Ascending aorta (tissue), 2 donors: ENCODE measurements around the gene TRAPPC2B. TPM values are rescaled to one million over a fixed set of nuclear protein-coding genes. Genes with fewer than 3 reads are reported as not detected.
"Not testable (repeated sequence)": the region's sequence is repeated elsewhere in the genome, so short reads cannot be mapped to it uniquely, and the experiment has no call there.

Source experiments
- DNase-seq, 2 donors: peaks; one replicate each; pipeline ENCODE4 v3.0.0-alpha.2; 2019; ENCODE audit warnings: low spot score in 2 of 2
- H3K27ac ChIP-seq, 2 donors: fragments of 200-600 bp; sonication (generic); one replicate each; pipeline ENCODE4 v1.5.1; 2016 to 2017; ENCODE audit warnings: mild to moderate bottlenecking in 1 of 2
- H3K27me3 ChIP-seq: fragments of 200-600 bp; sonication (generic); one replicate; pipeline ENCODE4 v1.5.1; 2017
- H3K36me3 ChIP-seq, 2 donors: fragments of 200-600 bp; sonication (generic); one replicate each; pipeline ENCODE4 v1.5.1; 2016
- H3K4me1 ChIP-seq, 2 donors: fragments of 200-600 bp; sonication (generic); one replicate each; pipeline ENCODE4 v1.5.1; 2016 to 2017; ENCODE audit warnings: mild to moderate bottlenecking in 1 of 2
- H3K4me3 ChIP-seq, 2 donors: fragments of 200-600 bp; sonication (generic); one replicate each; pipeline ENCODE4 v1.5.1; 2016 to 2017; ENCODE audit warnings: mild to moderate bottlenecking in 1 of 2
- H3K9me3 ChIP-seq, 2 donors: fragments of 200-600 bp; sonication (generic); one replicate each; pipeline ENCODE4 v1.5.1; 2016
- CTCF ChIP-seq, 3 experiments: fragments of 200-600 bp in 2 of 3; fragments of 450-650 bp in 1 of 3; sonication (generic) in 2 of 3; IDR thresholded peaks; one replicate each; pipeline ENCODE4 v1.5.1; 2016 to 2019; ENCODE audit warnings: antibody characterized with exemption in 3 of 3, mild to moderate bottlenecking in 1 of 3, moderate library complexity in 1 of 3
- intact Hi-C: fragments of 100-400 bp; cut with DNase I; formaldehyde crosslinking; loops from one replicate; pipeline ENCODE4 v1.15.1; 2023
- total RNA-seq: library from RNA; depleted of rRNA; stranded (reverse); fragments of >200 nt; gene quantifications from one replicate; pipeline ENCODE4 v1.1.0, GENCODE V29; 2016

The TRAPPC2B gene
- total RNA-seq, 1 donor from 2014 or later, result 1.8 TPM

- Histone ChIP-seq H3K9me3 (peaks cover 18 to 37% of the 10 kb centered on the region in 2 donors), H3K4me3 (no peak overlapping the region), H3K27me3 (no peaks in the 10 kb centered on the region), H3K4me1 (no peaks in the 10 kb centered on the region), H3K27ac (no peak overlapping the region), H3K36me3 (peaks cover 7 to 18% of the 10 kb centered on the region in 2 donors)
- intact Hi-C loops, result no loop called here
- no peak for TF ChIP-seq CTCF (IDR thresholded peaks at IDR 0.05)
- DNase-seq, result no peak
Measured at GRCh38 chr19:57366776-57367175, 3.4 kb downstream of the TRAPPC2B start.

GRCh38 chr19:57374179-57374578, 10.8 kb downstream of the TRAPPC2B start:
- H3K4me1 ChIP-seq, result no peaks in the 10 kb centered on the region
- peaks cover 63 to 73% of the 10 kb centered on the region in 2 donors for H3K36me3 ChIP-seq
- intact Hi-C loops, result no loop called here
- DNase-seq, result no peak
- peaks cover 31 to 40% of the 10 kb centered on the region in 2 donors for H3K9me3 ChIP-seq
- H3K27ac ChIP-seq, result no peak overlapping the region
- TF ChIP-seq CTCF (IDR thresholded peaks at IDR 0.05), result no peak
- no peak overlapping the region for H3K4me3 ChIP-seq
- no peaks in the 10 kb centered on the region for H3K27me3 ChIP-seq

- intact Hi-C loops, result not testable (repeated sequence)
- H3K36me3 ChIP-seq, result peaks cover 63 to 73% of the 10 kb centered on the region in 2 donors
Measured at GRCh38 chr19:57374647-57375046, 11.3 kb downstream of the TRAPPC2B start.

GRCh38 chr19:57376151-57376550, 12.8 kb downstream of the TRAPPC2B start:
- Histone ChIP-seq H3K27ac (no peak overlapping the region), H3K4me1 (no peaks in the 10 kb centered on the region), H3K4me3 (no peak overlapping the region), H3K36me3 (peaks cover 62 to 70% of the 10 kb centered on the region in 2 donors), H3K27me3 (no peaks in the 10 kb centered on the region), H3K9me3 (peaks cover 41 to 60% of the 10 kb centered on the region in 2 donors)
- DNase-seq, result no peak
- intact Hi-C loops, result no loop called here
- no peak for TF ChIP-seq CTCF (IDR thresholded peaks at IDR 0.05)

More at GRCh38 chr19:57374647-57375046, 11.3 kb downstream of the TRAPPC2B start:
- H3K4me3 ChIP-seq, DNase-seq, H3K27ac ChIP-seq, H3K4me1 ChIP-seq, H3K27me3 ChIP-seq: not testable (repeated sequence)
- peaks cover 36 to 45% of the 10 kb centered on the region in 2 donors for H3K9me3 ChIP-seq

GRCh38 chr19:57377498-57378146, 14.3 kb downstream of the TRAPPC2B start:
- Histone ChIP-seq H3K36me3 (peaks cover 48 to 55% of the 10 kb centered on the region in 2 donors), H3K9me3 (peaks cover 41 to 66% of the 10 kb centered on the region in 2 donors), H3K27ac (no peak overlapping the region), H3K4me3 (no peak overlapping the region), H3K27me3 (no peaks in the 10 kb centered on the region), H3K4me1 (no peaks in the 10 kb centered on the region)
- no peak for TF ChIP-seq CTCF (IDR thresholded peaks at IDR 0.05)
- intact Hi-C loops, result no loop called here
- DNase-seq, result no peak

DNA sequence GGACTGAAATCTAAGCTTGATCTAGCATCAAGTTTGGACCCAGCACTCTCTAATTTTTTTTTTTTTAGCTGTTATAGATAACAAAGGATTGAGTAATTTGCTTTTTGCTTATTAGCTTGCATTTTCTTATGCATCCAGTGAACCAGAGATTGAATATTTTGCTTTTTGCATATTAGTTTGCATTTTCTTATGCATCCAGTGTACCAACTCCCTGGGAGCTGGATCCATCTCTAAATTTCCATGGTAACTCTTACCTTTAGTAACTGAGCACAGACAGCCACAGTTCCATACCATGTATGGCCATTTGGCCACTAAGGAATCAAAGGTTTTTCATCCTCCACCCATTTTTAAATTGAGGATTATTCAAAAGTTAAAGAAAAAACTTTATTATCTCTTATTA, 17.6 kb downstream of the TRAPPC2B start:
- Histone ChIP-seq H3K27me3 (no peaks in the 10 kb centered on the region), H3K36me3 (peaks cover 19 to 27% of the 10 kb centered on the region in 2 donors), H3K27ac (no peak overlapping the region), H3K9me3 (peaks cover 37 to 57% of the 10 kb centered on the region in 2 donors), H3K4me1 (no peaks in the 10 kb centered on the region), H3K4me3 (no peak overlapping the region)
- no peak for DNase-seq
- no peak for TF ChIP-seq CTCF (IDR thresholded peaks at IDR 0.05)
- intact Hi-C loops, result no loop called here
